H1 (cell line): Measurements from ENCODE around the gene BPIFB3. TPM values are rescaled to one million over a fixed set of nuclear protein-coding genes. Genes with fewer than 3 reads are reported as not detected.

Experiments used
- CTCF ChIA-PET: fragments of 300-600 bp; sonication (Branson Sonifier 250); formaldehyde crosslinking; loops from one replicate; lab custom pipeline; 2021; ENCODE audit not compliant: partially characterized antibody; lab: Charles Lee
- POLR2A ChIA-PET: fragments of 300-600 bp; sonication (Branson Sonifier 250); formaldehyde crosslinking; loops from one replicate; lab custom pipeline; 2021; ENCODE audit warnings: inconsistent platforms; ENCODE audit not compliant: partially characterized antibody; lab: Charles Lee
- DNase-seq, 2 experiments: peaks; one replicate each; pipeline versions ENCODE4 v3.0.0 to v3.0.0-alpha.2; 2010 to 2022; ENCODE audit warnings: low spot score in 2 of 2, low read depth in 1 of 2, mixed read lengths in 1 of 2
- FAIRE-seq: peaks from 2 replicates; lab custom pipeline; 2011; peaks lifted over from hg19 to GRCh38; lab: Jason Lieb, UNC
- H2AFZ ChIP-seq: 2 replicates; pipeline ENCODE4 v1.8.1; 2012; ENCODE audit warnings: low read length, inconsistent platforms
- H2AK5ac ChIP-seq: 2 replicates; pipeline ENCODE4 v1.6.1; 2013; ENCODE audit warnings: low read depth, low read length
- H2BK120ac ChIP-seq: replicated peaks from 2 replicates; pipeline ENCODE3; 2013; ENCODE audit warnings: low read depth, low read length, inconsistent platforms
- H2BK12ac ChIP-seq: 2 replicates; pipeline ENCODE4 v1.6.1; 2013; ENCODE audit warnings: low read depth, low read length
- H2BK15ac ChIP-seq: 2 replicates; pipeline ENCODE4 v1.6.1; 2013; ENCODE audit warnings: low read length
- H2BK20ac ChIP-seq: 2 replicates; pipeline ENCODE4 v1.6.1; 2013; ENCODE audit warnings: low read length
- H2BK5ac ChIP-seq: 2 replicates; pipeline ENCODE4 v1.6.1; 2013; ENCODE audit warnings: low read depth, low read length
- H3K14ac ChIP-seq: 2 replicates; pipeline ENCODE4 v1.6.1; 2013; ENCODE audit warnings: inconsistent platforms; ENCODE audit not compliant: insufficient read length
- H3K18ac ChIP-seq: 2 replicates; pipeline ENCODE4 v1.6.1; 2013; ENCODE audit warnings: low read length; ENCODE audit errors: extremely low read depth
- H3K23ac ChIP-seq: 2 replicates; pipeline ENCODE4 v1.6.1; 2013; ENCODE audit warnings: inconsistent platforms; ENCODE audit not compliant: insufficient read length
- H3K23me2 ChIP-seq: 2 replicates; pipeline ENCODE4 v1.6.1; 2013; ENCODE audit warnings: low read depth, low read length
- H3K27ac ChIP-seq: 2 replicates; pipeline ENCODE4 v1.6.1; 2011; ENCODE audit warnings: low read depth, low read length, inconsistent platforms
- H3K27me3 ChIP-seq, 4 experiments: replicated peaks in 1 of 4; 1 replicate in 1 of 4; 2 replicates in 3 of 4; pipeline versions ENCODE4 v1.6.1 to v1.8.1; 2011 to 2013; ENCODE audit warnings: low read length in 3 of 4, mild to moderate bottlenecking in 3 of 4, inconsistent platforms in 2 of 4, mixed read lengths in 2 of 4, moderate library complexity in 1 of 4; ENCODE audit not compliant: control insufficient read depth in 3 of 4, insufficient read depth in 3 of 4; ENCODE audit errors: extremely low read depth in 1 of 4
- H3K36me3 ChIP-seq, 4 experiments: 2 replicates each; pipeline versions ENCODE4 v1.6.1 to v1.8.1; 2011 to 2013; ENCODE audit warnings: mild to moderate bottlenecking in 4 of 4, low read length in 3 of 4, moderate library complexity in 2 of 4, control low read depth in 1 of 4, inconsistent platforms in 1 of 4; ENCODE audit not compliant: insufficient read depth in 4 of 4, control insufficient read depth in 2 of 4
- H3K4ac ChIP-seq: replicated peaks from 2 replicates; pipeline ENCODE3; 2013; ENCODE audit warnings: low read length, low read depth, mixed read lengths, inconsistent platforms; ENCODE audit not compliant: insufficient read length
- H3K4me1 ChIP-seq, 4 experiments: replicated peaks in 1 of 4; 1 replicate in 1 of 4; 2 replicates in 3 of 4; pipeline versions ENCODE4 v1.6.1 to v1.8.1; 2011 to 2013; ENCODE audit warnings: low read length in 3 of 4, inconsistent platforms in 2 of 4, mixed read lengths in 1 of 4; ENCODE audit not compliant: insufficient read depth in 4 of 4, control insufficient read depth in 3 of 4
- H3K4me2 ChIP-seq, 2 experiments: 2 replicates each; pipeline versions ENCODE4 v1.6.1 to v1.8.1; 2011 to 2013; ENCODE audit warnings: low read depth in 2 of 2, low read length in 2 of 2, control low read depth in 1 of 2, inconsistent platforms in 1 of 2, mild to moderate bottlenecking in 1 of 2; ENCODE audit not compliant: insufficient read depth in 1 of 2
- H3K4me3 ChIP-seq, 4 experiments: fragments of 200-600, 300-600 bp in 1 of 4; sonication (generic), shearing (Covaris generic), sonication (Bioruptor Twin) in 1 of 4; 2 replicates each; pipeline versions ENCODE4 v1.5.1 to v1.8.1; 2011 to 2016; ENCODE audit warnings: low read length in 4 of 4, low read depth in 3 of 4, control low read depth in 2 of 4, inconsistent platforms in 2 of 4, mild to moderate bottlenecking in 2 of 4, mixed read lengths in 1 of 4, moderate library complexity in 1 of 4; ENCODE audit not compliant: insufficient read depth in 2 of 4; ENCODE audit errors: extremely low read depth in 1 of 4
- H3K56ac ChIP-seq: replicated peaks from 2 replicates; pipeline ENCODE3; 2013; ENCODE audit warnings: low read depth, mild to moderate bottlenecking, mixed read lengths, low read length, inconsistent platforms; ENCODE audit not compliant: insufficient read length
- H3K79me1 ChIP-seq: 2 replicates; pipeline ENCODE4 v1.6.1; 2013; ENCODE audit warnings: low read depth, low read length, control low read depth
- H3K79me2 ChIP-seq, 2 experiments: 2 replicates each; pipeline versions ENCODE4 v1.6.1 to v1.8.1; 2012 to 2013; ENCODE audit warnings: low read length in 2 of 2, mild to moderate bottlenecking in 2 of 2, inconsistent platforms in 1 of 2; ENCODE audit not compliant: insufficient read depth in 2 of 2, control insufficient read depth in 1 of 2
- H3K9ac ChIP-seq, 4 experiments: replicated peaks in 1 of 4; 1 replicate in 1 of 4; 2 replicates in 3 of 4; pipeline versions ENCODE4 v1.6.1 to v1.8.1; 2011 to 2013; ENCODE audit warnings: low read depth in 3 of 4, low read length in 3 of 4, control low read depth in 2 of 4, mild to moderate bottlenecking in 2 of 4, moderate library complexity in 2 of 4, inconsistent platforms in 1 of 4; ENCODE audit errors: extremely low read depth in 1 of 4
- H3K9me3 ChIP-seq, 2 experiments: 2 replicates each; pipeline versions ENCODE4 v1.6.1 to v1.8.1; 2012 to 2013; ENCODE audit warnings: mild to moderate bottlenecking in 2 of 2, moderate library complexity in 2 of 2, control low read depth in 1 of 2, inconsistent platforms in 1 of 2, low read depth in 1 of 2, low read length in 1 of 2, mixed read lengths in 1 of 2; ENCODE audit not compliant: insufficient read depth in 2 of 2
- H4K20me1 ChIP-seq, 2 experiments: replicated peaks in 1 of 2; 2 replicates each; pipeline versions ENCODE3 to v1.8.1; 2011 to 2013; ENCODE audit warnings: inconsistent platforms in 2 of 2, low read length in 2 of 2, mild to moderate bottlenecking in 1 of 2; ENCODE audit not compliant: insufficient read depth in 2 of 2, control insufficient read depth in 1 of 2
- H4K5ac ChIP-seq: 2 replicates; pipeline ENCODE4 v1.6.1; 2013; ENCODE audit warnings: low read length, low read depth, mixed read lengths, inconsistent platforms; ENCODE audit not compliant: insufficient read length
- H4K8ac ChIP-seq: 2 replicates; pipeline ENCODE4 v1.8.0; 2013; ENCODE audit warnings: mild to moderate bottlenecking, moderate library complexity, low read length, inconsistent platforms; ENCODE audit not compliant: insufficient read depth; ENCODE audit errors: extremely low read depth
- H4K91ac ChIP-seq: replicated peaks from 2 replicates; pipeline ENCODE3; 2013; ENCODE audit warnings: low read length, mixed read lengths, inconsistent platforms; ENCODE audit not compliant: insufficient read length
- GABPA ChIP-seq: IDR thresholded peaks from 2 replicates; pipeline ENCODE4 v1.6.1; 2011; ENCODE audit warnings: mild to moderate bottlenecking, low read length, moderate library complexity, borderline replicate concordance; ENCODE audit not compliant: insufficient read depth
- WGBS, 2 experiments: shearing (Covaris generic) in 1 of 2; methylation state at CpG; one replicate each; pipeline versions ENCODE4 v1.1.6 to v1.1.7; 2013 to 2015; ENCODE audit warnings: low lambda C conversion rate in 2 of 2, mixed read lengths in 2 of 2, inconsistent platforms in 1 of 2, low coverage in 1 of 2, missing lambda C conversion rate in 1 of 2; ENCODE audit not compliant: insufficient replicate concordance in 2 of 2, insufficient coverage in 1 of 2, insufficient read length in 1 of 2; ENCODE audit errors: extremely low coverage in 1 of 2, missing lambda C conversion rate in 1 of 2; 5-methylcytosine and 5-hydroxymethylcytosine counted together
- polyA plus RNA-seq, 7 experiments: library from polyadenylated mRNA; depleted of rRNA in 3 of 7; stranded (reverse) in 5 of 7; unstranded in 2 of 7; fragments of >200 nt in 5 of 7; fragments of 200-250 nt in 2 of 7; gene quantifications; 1 replicate in 5 of 7; 2 replicates in 1 of 7; 4 replicates in 1 of 7; pipeline versions ENCODE4 v1.2.1 to v1.2.3, GENCODE V29; 2011 to 2013; ENCODE audit warnings: missing spikeins in 2 of 7, mixed read lengths in 2 of 7
- total RNA-seq: library from RNA; stranded (reverse); fragmentation: NEBNext Ultra II Directional; extraction: Animal tissue kit (Norgen Biotek cat#: 25700); gene quantifications from 2 replicates; pipeline ENCODE4 v1.2.1, GENCODE V29; 2021
- TF ChIP-seq, protein P1 (sequence below): IDR thresholded peaks from 2 replicates; pipeline ENCODE4 v1.6.1; 2012; ENCODE audit warnings: inconsistent platforms

BPIFB3 gene
- total and polyA plus RNA-seq, 2 of the 8 experiments (the other 6 are each of a cell fraction or from before 2014, with no cell fraction given): not detected

DNA sequence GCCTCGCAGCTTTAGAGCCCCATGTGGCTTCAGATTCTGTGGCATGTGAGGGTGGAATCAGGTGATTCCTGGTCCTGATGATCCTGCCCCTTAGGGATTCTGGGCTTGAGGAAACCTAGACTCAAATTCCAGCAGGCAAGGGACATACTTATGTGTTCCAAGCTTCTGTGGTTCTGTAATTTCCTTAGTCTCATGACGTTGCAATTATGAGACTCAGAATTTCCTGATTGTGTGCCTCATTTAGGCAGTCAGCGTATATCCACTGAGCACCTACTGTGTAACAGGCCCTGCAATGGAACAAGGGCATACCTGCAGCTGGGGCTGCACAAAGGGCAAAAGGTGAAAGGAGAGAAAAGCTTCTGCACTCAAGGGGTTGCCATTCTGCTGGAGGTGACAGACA, 14.1 kb downstream of the BPIFB3 start:
- Histone ChIP-seq H3K9ac (no peak overlapping the region), H3K4me3 (no peak overlapping the region), H2BK20ac (no peak overlapping the region), H3K79me1 (no peaks in the 10 kb centered on the region), H2BK15ac (no peak overlapping the region), H3K14ac (no peak overlapping the region), H4K8ac (no peak overlapping the region), H3K9me3 (no peaks in the 10 kb centered on the region), H4K91ac (no peak overlapping the region), H2BK120ac (no peak overlapping the region), H3K56ac (no peak overlapping the region), H2BK12ac (no peak overlapping the region), H2BK5ac (no peak overlapping the region), H3K79me2 (no peaks in the 10 kb centered on the region), H3K4me2 (no peak overlapping the region), H3K4me1 (no peaks in the 10 kb centered on the region), H3K27ac (no peak overlapping the region), H3K27me3 (no peaks in the 10 kb centered on the region), H4K5ac (no peak overlapping the region), H3K4ac (no peak overlapping the region), H3K23me2 (no peaks in the 10 kb centered on the region), H2AFZ (no peak overlapping the region), H2AK5ac (no peak overlapping the region), H3K23ac (no peak overlapping the region), H3K36me3 (no peaks in the 10 kb centered on the region), H4K20me1 (no peaks in the 10 kb centered on the region), H3K18ac (no peak overlapping the region)
- WGBS, 2 experiments: 94% methylated on average over 3 of the region's 3 CpGs; no CpG with 5 or more reads in 1 of the 2 experiments
- CTCF ChIA-PET: interaction anchor here (0.9 to 3.0 kb wide), 5 partner anchors 16 to 195 kb away, joined by 3 to 10 read pairs (median 4); no protein-coding TSS in a partner anchor
- POLR2A ChIA-PET: interaction anchor here (1.1 kb wide), 1 partner anchor 304 kb away, joined by 3 read pairs; no protein-coding TSS in a partner anchor
- DNase-seq (no peak), FAIRE-seq (no peak)
- TF ChIP-seq, protein P1, sequence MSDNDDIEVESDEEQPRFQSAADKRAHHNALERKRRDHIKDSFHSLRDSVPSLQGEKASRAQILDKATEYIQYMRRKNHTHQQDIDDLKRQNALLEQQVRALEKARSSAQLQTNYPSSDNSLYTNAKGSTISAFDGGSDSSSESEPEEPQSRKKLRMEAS: peak; percentile 44; the same call in 1 of the 2 replicates
- no peak for TF ChIP-seq GABPA
